Right cardiac atrium (tissue), 5 donors: ENCODE results near the gene PPFIBP2. TPM values are rescaled to one million over a fixed set of nuclear protein-coding genes. Genes with fewer than 3 reads are reported as not detected.

Experiments
- ATAC-seq, 2 donors: fragments of 200-7000 bp; cut with Tn5 transposase; one replicate each; pipeline versions ENCODE4 v1.8.0 to v1.9.1; 2020; ENCODE audit warnings: moderate library complexity in 2 of 2, mild to moderate bottlenecking in 1 of 2
- DNase-seq, 3 donors: peaks; one replicate each; pipeline ENCODE4 v3.0.0-alpha.2; 2020
- H3K27ac ChIP-seq: one replicate; pipeline ENCODE4 v1.5.1; 2013; ENCODE audit warnings: mild to moderate bottlenecking, low read length, control low read depth, moderate library complexity
- H3K27me3 ChIP-seq: one replicate; pipeline ENCODE4 v1.6.1; 2013; ENCODE audit not compliant: control insufficient read depth, insufficient read depth
- H3K4me1 ChIP-seq: one replicate; pipeline ENCODE4 v1.6.1; 2013; ENCODE audit warnings: low read length; ENCODE audit not compliant: control insufficient read depth, insufficient read depth
- H3K4me3 ChIP-seq: one replicate; pipeline ENCODE4 v1.5.1; 2013; ENCODE audit warnings: low read length, control low read depth
- H3K9me3 ChIP-seq: one replicate; pipeline ENCODE4 v1.6.1; 2013; ENCODE audit warnings: low read length; ENCODE audit not compliant: control insufficient read depth
- WGBS: extraction: QIAGEN DNeasy Blood & Tissue Kit; methylation state at CpG from one replicate; pipeline ENCODE4 v1.1.7; 2013; 5-methylcytosine and 5-hydroxymethylcytosine counted together
- intact Hi-C, 4 donors: fragments of 100-400 bp; cut with DNase I; formaldehyde crosslinking; loops; one replicate each; pipeline versions ENCODE4 v1.11.0 to v1.14.0; 2022 to 2023
- polyA plus RNA-seq: library from polyadenylated mRNA; stranded (reverse); fragments of 200-250 nt; gene quantifications from one replicate; pipeline ENCODE4 v1.2.3, GENCODE V29; 2013
- total RNA-seq, 4 donors: library from RNA; stranded (reverse); fragmentation: NEBNext Ultra II Directional; extraction: Animal tissue kit (Norgen Biotek cat#: 25700); gene quantifications; one replicate each; pipeline ENCODE4 v1.2.1, GENCODE V29; 2021
- donor health status: healthy with polysubstance abuse.
- donor health status: DM: no; HTN: yes; CAD: no.
- donor health status: DM: no; HTN: no; CAD: no.
- donor health status: DM: no; HTN: yes; CAD: no; lungs with severe emphysema.
- donor health status: DM: yes; HTN: yes; CAD: no.

The PPFIBP2 gene
- total and polyA plus RNA-seq, 5 donors: 13.7 to 45.3 (median 25.0) TPM

- no peak for DNase-seq
- Histone ChIP-seq H3K4me3 (no peak overlapping the region), H3K27me3 (peaks cover 2% of the 10 kb centered on the region), H3K4me1 (no peaks in the 10 kb centered on the region), H3K9me3 (no peaks in the 10 kb centered on the region), H3K27ac (no peak overlapping the region)
- intact Hi-C loops: loop anchor here in 2 of 4 donors (10.0 kb wide), 1 partner anchor 593 kb away; no protein-coding TSS in a partner anchor
- WGBS: 95% methylated on average over 1 of the region's 1 CpG
- ATAC-seq: no peak
Observed at GRCh38 chr11:7687386-7687785, 173.6 kb downstream of the PPFIBP2 start.

GRCh38 chr11:7688238-7688826, 174.5 kb downstream of the PPFIBP2 start:
- Histone ChIP-seq H3K27ac (no peak overlapping the region), H3K4me3 (no peak overlapping the region), H3K9me3 (no peaks in the 10 kb centered on the region), H3K4me1 (no peaks in the 10 kb centered on the region), H3K27me3 (peaks cover 2% of the 10 kb centered on the region)
- ATAC-seq: peak in 1 of 2 donors; percentile 50
- intact Hi-C loops: loop anchor here in 2 of 4 donors (10.0 kb wide), 1 partner anchor 594 kb away; no protein-coding TSS in a partner anchor
- DNase-seq: no peak
- 15% methylated on average over 4 of the region's 4 CpGs for WGBS

- Histone ChIP-seq H3K9me3 (no peaks in the 10 kb centered on the region), H3K4me3 (no peak overlapping the region), H3K27me3 (peaks cover 2% of the 10 kb centered on the region), H3K4me1 (no peaks in the 10 kb centered on the region), H3K27ac (no peak overlapping the region)
- ATAC-seq (no peak), DNase-seq (no peak)
- 86% methylated on average over 4 of the region's 4 CpGs for WGBS
- intact Hi-C loops: loop anchor here in 2 of 4 donors (10.0 kb wide), 1 partner anchor 594 kb away; no protein-coding TSS in a partner anchor
Observed at GRCh38 chr11:7689239-7689638, 175.4 kb downstream of the PPFIBP2 start.

DNA sequence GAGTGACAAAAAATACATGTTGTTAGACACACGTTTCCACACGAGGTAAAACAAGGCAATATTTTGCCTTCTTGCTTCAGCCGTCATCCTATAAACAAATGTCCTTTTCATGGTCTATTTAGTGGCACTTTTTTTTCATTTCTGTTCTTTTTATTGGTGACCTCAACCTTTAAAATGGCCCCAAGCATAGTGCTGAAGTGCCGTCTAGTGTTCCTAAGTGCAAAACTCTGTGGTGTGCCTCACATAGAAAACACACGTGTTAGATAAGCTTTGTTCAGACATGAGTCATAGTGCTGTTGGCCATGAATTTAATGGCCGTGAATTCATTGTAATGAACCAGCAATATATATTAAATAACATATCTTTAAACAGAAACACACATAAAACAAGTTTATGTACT, 176.8 kb downstream of the PPFIBP2 start:
- DNase-seq (no peak), ATAC-seq (no peak)
- Histone ChIP-seq H3K27me3 (peaks cover 2% of the 10 kb centered on the region), H3K9me3 (no peaks in the 10 kb centered on the region), H3K27ac (no peak overlapping the region), H3K4me3 (no peak overlapping the region), H3K4me1 (no peaks in the 10 kb centered on the region)
- WGBS: 62% methylated on average over 6 of the region's 6 CpGs
- intact Hi-C loops: loop anchor here in 1 of 4 donors (10.0 kb wide), 1 partner anchor 596 kb away; no protein-coding TSS in a partner anchor

- H3K27ac ChIP-seq: no peak overlapping the region
- no peaks in the 10 kb centered on the region for H3K9me3 ChIP-seq
- no peaks in the 10 kb centered on the region for H3K4me1 ChIP-seq
- intact Hi-C loops: loop anchor here in 1 of 4 donors (10.0 kb wide), 1 partner anchor 597 kb away; no protein-coding TSS in a partner anchor
- WGBS: 62% methylated on average over 6 of the region's 6 CpGs
- H3K4me3 ChIP-seq: no peak overlapping the region
- H3K27me3 ChIP-seq: no peaks in the 10 kb centered on the region
- no peak for DNase-seq
- ATAC-seq: no peak
Observed at GRCh38 chr11:7691759-7692350, 178.1 kb downstream of the PPFIBP2 start.

- no peak for ATAC-seq
- Histone ChIP-seq H3K4me3 (no peak overlapping the region), H3K27ac (no peak overlapping the region), H3K9me3 (no peaks in the 10 kb centered on the region), H3K4me1 (no peaks in the 10 kb centered on the region), H3K27me3 (no peaks in the 10 kb centered on the region)
- intact Hi-C loops: loop anchor here in 1 of 4 donors (10.0 kb wide), 1 partner anchor 598 kb away; no protein-coding TSS in a partner anchor
- WGBS: 86% methylated on average over 3 of the region's 3 CpGs
- DNase-seq: no peak
Observed at GRCh38 chr11:7692426-7692825, 178.6 kb downstream of the PPFIBP2 start.

- H3K4me1 ChIP-seq: no peaks in the 10 kb centered on the region
- no peak overlapping the region for H3K27ac ChIP-seq
- 81% methylated on average over 3 of the region's 3 CpGs for WGBS
- no peak for DNase-seq
- no peaks in the 10 kb centered on the region for H3K27me3 ChIP-seq
- no peak for ATAC-seq
- H3K9me3 ChIP-seq: no peaks in the 10 kb centered on the region
- intact Hi-C loops: loop anchor here in 1 of 4 donors (10.0 kb wide), 1 partner anchor 599 kb away; no protein-coding TSS in a partner anchor
- H3K4me3 ChIP-seq: no peak overlapping the region
Observed at GRCh38 chr11:7694235-7694634, 180.4 kb downstream of the PPFIBP2 start.

DNA sequence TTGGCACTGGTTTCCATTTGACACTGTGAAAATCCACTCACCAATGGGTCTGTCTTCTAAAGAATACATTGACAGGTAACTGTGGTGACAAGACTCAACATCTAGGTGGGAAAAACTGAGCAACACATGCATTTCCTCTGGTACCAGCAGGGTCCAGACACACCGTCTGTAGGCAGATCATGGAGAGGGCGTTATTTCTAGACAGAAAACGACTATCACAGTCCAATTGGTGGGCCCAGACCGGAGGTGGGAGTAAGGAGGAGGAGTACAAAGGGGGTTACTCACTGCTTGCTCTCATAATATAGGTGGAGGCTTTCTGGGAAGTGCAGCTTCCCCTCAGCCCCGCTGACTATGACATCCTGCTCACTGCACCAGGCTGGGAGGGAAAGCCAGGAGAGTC, 182.6 kb downstream of the PPFIBP2 start:
- no peak for ATAC-seq
- H3K27me3 ChIP-seq: no peaks in the 10 kb centered on the region
- no peaks in the 10 kb centered on the region for H3K4me1 ChIP-seq
- intact Hi-C loops: loop anchor here in 1 of 4 donors (10.0 kb wide), 1 partner anchor 602 kb away; no protein-coding TSS in a partner anchor
- H3K9me3 ChIP-seq: no peaks in the 10 kb centered on the region
- no peak for DNase-seq
- WGBS: 67% methylated on average over 5 of the region's 5 CpGs
- H3K4me3 ChIP-seq: no peak overlapping the region
- no peak overlapping the region for H3K27ac ChIP-seq

Other genes starting within 250 kb of the PPFIBP2 start
- gene OLFML1, start 28.5 kb upstream of the PPFIBP2 start, total RNA-seq: 10 to 100 TPM in 3 of 4 donors, 1 to 10 TPM in 1; 7.2 to 16.9 (median 13.6) TPM
- gene OLFML1, start 28.5 kb upstream of the PPFIBP2 start, polyA plus RNA-seq: 6.9 TPM
- gene CYB5R2, start 159.5 kb downstream of the PPFIBP2 start, total RNA-seq: 1 to 10 TPM; 1.6 to 4.4 (median 2.8) TPM
- 2.4 TPM for gene CYB5R2, start 159.5 kb downstream of the PPFIBP2 start, polyA plus RNA-seq
- gene OVCH2, start 192.5 kb downstream of the PPFIBP2 start, total RNA-seq: not detected
- gene OVCH2, start 192.5 kb downstream of the PPFIBP2 start, polyA plus RNA-seq: not detected